ENCODE data around the gene ADAM12. TPM values are rescaled to one million over a fixed set of nuclear protein-coding genes. Genes with fewer than 3 reads are reported as not detected.

The ADAM12 gene
- total and polyA plus RNA-seq, 2 donors (not counting 3 experiments of a cell fraction or from before 2014, with no cell fraction given) = 0.22 to 0.33 TPM

DNA sequence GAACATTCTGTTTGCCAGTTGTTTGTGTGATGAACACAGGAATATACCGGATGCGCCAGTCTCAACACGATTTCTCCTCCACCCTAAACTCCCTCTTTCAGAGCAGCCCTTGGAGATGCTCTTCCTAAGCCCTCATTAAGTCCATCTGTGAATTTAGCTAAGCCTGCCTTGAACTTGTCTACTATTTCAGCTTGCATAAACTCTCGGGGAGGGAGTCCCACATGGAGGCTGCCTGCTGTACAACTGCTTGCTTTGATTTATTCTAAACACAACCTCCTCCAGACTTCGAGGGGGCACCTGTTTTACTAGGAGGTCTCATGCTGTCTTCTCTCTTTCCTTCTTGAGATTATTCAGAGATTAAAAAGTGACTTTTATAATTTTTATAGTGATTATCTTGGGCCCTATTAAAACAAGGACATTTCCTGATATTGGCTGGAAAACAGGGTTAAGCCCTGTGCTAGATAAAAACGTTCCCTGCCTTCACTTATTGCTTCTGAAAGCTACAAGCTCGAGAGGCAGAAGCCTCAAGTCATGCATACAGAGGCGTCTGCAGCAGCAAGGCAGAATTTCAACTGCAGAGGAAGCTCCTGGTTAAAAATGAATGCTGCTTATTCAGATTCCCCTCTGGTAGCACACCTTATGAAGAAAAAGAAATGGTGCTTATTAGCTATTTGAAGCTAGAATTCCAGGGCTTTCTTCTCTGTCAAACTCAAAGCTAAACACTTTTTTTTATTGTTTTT lies 317.6 kb downstream of the ADAM12 start:
- Histone ChIP-seq H3K9me3 (replicated peaks; ENCODE audit: control insufficient read depth, insufficient read depth, low read length) (no peaks in the 10 kb centered on the region), H3K4me2 (ENCODE audit: insufficient read depth, low read length) (no peak overlapping the region), H3K27me3 (ENCODE audit: control insufficient read depth in 2 of 2, insufficient read depth in 2 of 2, low read length in 2 of 2) (no peaks in the 10 kb centered on the region), H3K36me3 (ENCODE audit: control insufficient read depth in 2 of 2, extremely low read depth in 1 of 2, insufficient read depth in 2 of 2, low read length in 2 of 2) (no peaks in the 10 kb centered on the region), H3K9me1 (replicated peaks; ENCODE audit: control insufficient read depth, extremely low read depth, insufficient read depth, low read length) (no peaks in the 10 kb centered on the region), H3K4me1 (ENCODE audit: control insufficient read depth, extremely low read depth, insufficient read depth, low read length) (no peaks in the 10 kb centered on the region), H3K4me3 (replicated peaks in 1 of 3; ENCODE audit: insufficient read depth in 1 of 3, low read depth in 1 of 3, low read length in 3 of 3) (no peak overlapping the region), H3K9ac (replicated peaks; ENCODE audit: extremely low read depth, insufficient read depth, low read length) (no peak overlapping the region), H3K27ac (ENCODE audit: insufficient read depth, low read depth, low read length) (no peak overlapping the region), H2AFZ (ENCODE audit: low read depth, low read length) (no peak overlapping the region), H4K20me1 (replicated peaks; ENCODE audit: control insufficient read depth, extremely low read depth, insufficient read depth, low read length) (no peaks in the 10 kb centered on the region), H3K79me2 (ENCODE audit: control insufficient read depth, insufficient read depth, low read length) (no peaks in the 10 kb centered on the region)
- intact Hi-C loops (cut with micrococcal nuclease) (no loop called here), dilution Hi-C loops (cut with MboI; ENCODE audit: extremely low pct_ligation_motif_present, low sequenced_read_pairs) (no loop called here)
- ChIA-PET POLR2A (no interaction called here), CTCF (interaction anchor here (0.9 kb wide), 1 partner anchor 10 kb away, joined by 3 read pairs; no protein-coding TSS in a partner anchor)
- DNase-seq (ENCODE audit: low read depth, low spot score) = no peak
- no TSS peak for BruUV-seq (replicated peaks)
- TF ChIP-seq MYC (IDR thresholded peaks at IDR 0.05; ENCODE audit: low read depth, low read length) (no peak), GATA2 (IDR thresholded peaks at IDR 0.05; ENCODE audit: insufficient read depth, insufficient read length, low read depth, low read length) (no peak), FOS (IDR thresholded peaks at IDR 0.05; ENCODE audit: borderline replicate concordance, insufficient read depth, low read length) (no peak), POLR2AphosphoS5 (IDR thresholded peaks at IDR 0.05; ENCODE audit: insufficient read depth, low read depth, low read length) (no peak), POLR2A (IDR thresholded peaks at IDR 0.05; ENCODE audit: low read depth, low read length) (no peak), JUN (IDR thresholded peaks at IDR 0.05; ENCODE audit: borderline replicate concordance, insufficient read depth, insufficient read length, low read depth) (no peak), EZH2 (IDR thresholded peaks at IDR 0.05; ENCODE audit: borderline replicate concordance, low read depth, low read length, severe bottlenecking) (no peak)
- TF ChIP-seq, protein P1, sequence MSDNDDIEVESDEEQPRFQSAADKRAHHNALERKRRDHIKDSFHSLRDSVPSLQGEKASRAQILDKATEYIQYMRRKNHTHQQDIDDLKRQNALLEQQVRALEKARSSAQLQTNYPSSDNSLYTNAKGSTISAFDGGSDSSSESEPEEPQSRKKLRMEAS (IDR thresholded peaks at IDR 0.05; ENCODE audit: insufficient read depth, insufficient read length) = no peak
- TF ChIP-seq, protein P2, sequence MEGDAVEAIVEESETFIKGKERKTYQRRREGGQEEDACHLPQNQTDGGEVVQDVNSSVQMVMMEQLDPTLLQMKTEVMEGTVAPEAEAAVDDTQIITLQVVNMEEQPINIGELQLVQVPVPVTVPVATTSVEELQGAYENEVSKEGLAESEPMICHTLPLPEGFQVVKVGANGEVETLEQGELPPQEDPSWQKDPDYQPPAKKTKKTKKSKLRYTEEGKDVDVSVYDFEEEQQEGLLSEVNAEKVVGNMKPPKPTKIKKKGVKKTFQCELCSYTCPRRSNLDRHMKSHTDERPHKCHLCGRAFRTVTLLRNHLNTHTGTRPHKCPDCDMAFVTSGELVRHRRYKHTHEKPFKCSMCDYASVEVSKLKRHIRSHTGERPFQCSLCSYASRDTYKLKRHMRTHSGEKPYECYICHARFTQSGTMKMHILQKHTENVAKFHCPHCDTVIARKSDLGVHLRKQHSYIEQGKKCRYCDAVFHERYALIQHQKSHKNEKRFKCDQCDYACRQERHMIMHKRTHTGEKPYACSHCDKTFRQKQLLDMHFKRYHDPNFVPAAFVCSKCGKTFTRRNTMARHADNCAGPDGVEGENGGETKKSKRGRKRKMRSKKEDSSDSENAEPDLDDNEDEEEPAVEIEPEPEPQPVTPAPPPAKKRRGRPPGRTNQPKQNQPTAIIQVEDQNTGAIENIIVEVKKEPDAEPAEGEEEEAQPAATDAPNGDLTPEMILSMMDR (IDR thresholded peaks at IDR 0.05; ENCODE audit: extremely low read depth in 1 of 2, insufficient read depth in 1 of 2, low read depth in 1 of 2, low read length in 2 of 2) = no peak
- FAIRE-seq = no peak
